Measurements from ENCODE around the gene EMC10. TPM values are rescaled to one million over a fixed set of nuclear protein-coding genes. Genes with fewer than 3 reads are reported as not detected.

The EMC10 gene
- total RNA-seq, 2 experiments from 2014 or later: 39.1 to 44.4 TPM

GRCh38 chr19:50498219-50499056 is 22.1 kb downstream of the EMC10 start:
- ChIA-PET CTCF (ENCODE audit: unreplicated experiment) (no interaction called here), POLR2A (no interaction called here)
- H3K9me3 ChIP-seq (ENCODE audit: low read length): no peaks in the 10 kb centered on the region
- no peak overlapping the region for H3K27ac ChIP-seq (ENCODE audit: low read depth, low read length, poor library complexity, severe bottlenecking)
- H3K4me1 ChIP-seq (ENCODE audit: insufficient read depth, low read length, poor library complexity, severe bottlenecking): peaks cover 11% of the 10 kb centered on the region
- H4K20me1 ChIP-seq (ENCODE audit: insufficient read depth, low read length): no peaks in the 10 kb centered on the region
- H3K79me2 ChIP-seq (ENCODE audit: insufficient read depth, low read depth, low read length): no peaks in the 10 kb centered on the region
- TF ChIP-seq CTCF (conservative IDR thresholded peaks at IDR 0.05; ENCODE audit: low read length) (no peak), EZH2phosphoT487 (IDR thresholded peaks at IDR 0.05; ENCODE audit: borderline replicate concordance, low read depth, low read length) (no peak)
- no peak overlapping the region for H3K4me3 ChIP-seq (ENCODE audit: low read depth, low read length, poor library complexity, severe bottlenecking)
- BruUV-seq (replicated peaks): no TSS peak
- H3K4me2 ChIP-seq (ENCODE audit: low read length): no peak overlapping the region
- intact Hi-C loops (cut with micrococcal nuclease; ENCODE audit: unreplicated experiment): no loop called here
- H3K36me3 ChIP-seq (ENCODE audit: insufficient read depth, low read length): no peaks in the 10 kb centered on the region
- no peaks in the 10 kb centered on the region for H3K9me2 ChIP-seq (ENCODE audit: insufficient read depth, low read length)
- no peak overlapping the region for H2AFZ ChIP-seq (ENCODE audit: low read length)
- DNase-seq (ENCODE audit: low spot score): no peak

GRCh38 chr19:50500060-50500752 is 23.9 kb downstream of the EMC10 start:
- Histone ChIP-seq H3K36me3 (ENCODE audit: insufficient read depth, low read length) (no peaks in the 10 kb centered on the region), H3K4me1 (ENCODE audit: insufficient read depth, low read length, poor library complexity, severe bottlenecking) (peaks cover 11% of the 10 kb centered on the region), H4K20me1 (ENCODE audit: insufficient read depth, low read length) (no peaks in the 10 kb centered on the region), H3K4me3 (ENCODE audit: low read depth, low read length, poor library complexity, severe bottlenecking) (no peak overlapping the region), H3K79me2 (ENCODE audit: insufficient read depth, low read depth, low read length) (no peaks in the 10 kb centered on the region), H3K9me3 (ENCODE audit: low read length) (no peaks in the 10 kb centered on the region), H2AFZ (ENCODE audit: low read length) (no peak overlapping the region), H3K27ac (ENCODE audit: low read depth, low read length, poor library complexity, severe bottlenecking) (no peak overlapping the region), H3K9me2 (ENCODE audit: insufficient read depth, low read length) (no peaks in the 10 kb centered on the region), H3K4me2 (ENCODE audit: low read length) (peak overlapping the region; percentile 19; the same call in 1 of the 2 replicates)
- TF ChIP-seq CTCF (conservative IDR thresholded peaks at IDR 0.05; ENCODE audit: low read length) (no peak), EZH2phosphoT487 (IDR thresholded peaks at IDR 0.05; ENCODE audit: borderline replicate concordance, low read depth, low read length) (no peak)
- intact Hi-C loops (cut with micrococcal nuclease; ENCODE audit: unreplicated experiment): no loop called here
- BruUV-seq (replicated peaks): no TSS peak
- CTCF ChIA-PET (ENCODE audit: unreplicated experiment): no interaction called here
- POLR2A ChIA-PET: no interaction called here
- DNase-seq (ENCODE audit: low spot score): no peak

GRCh38 chr19:50500753-50501151 is 24.4 kb downstream of the EMC10 start:
- BruUV-seq (replicated peaks): no TSS peak
- peaks cover 11% of the 10 kb centered on the region for H3K4me1 ChIP-seq (ENCODE audit: insufficient read depth, low read length, poor library complexity, severe bottlenecking)
- intact Hi-C loops (cut with micrococcal nuclease; ENCODE audit: unreplicated experiment): no loop called here
- H3K9me3 ChIP-seq (ENCODE audit: low read length): no peaks in the 10 kb centered on the region
- no peaks in the 10 kb centered on the region for H3K9me2 ChIP-seq (ENCODE audit: insufficient read depth, low read length)
- CTCF ChIA-PET (ENCODE audit: unreplicated experiment): no interaction called here
- POLR2A ChIA-PET: no interaction called here
- H4K20me1 ChIP-seq (ENCODE audit: insufficient read depth, low read length): no peaks in the 10 kb centered on the region
- no peak overlapping the region for H3K27ac ChIP-seq (ENCODE audit: low read depth, low read length, poor library complexity, severe bottlenecking)
- TF ChIP-seq EZH2phosphoT487 (IDR thresholded peaks at IDR 0.05; ENCODE audit: borderline replicate concordance, low read depth, low read length): no peak
- no peak for TF ChIP-seq CTCF (conservative IDR thresholded peaks at IDR 0.05; ENCODE audit: low read length)
- H3K36me3 ChIP-seq (ENCODE audit: insufficient read depth, low read length): no peaks in the 10 kb centered on the region
- no peaks in the 10 kb centered on the region for H3K79me2 ChIP-seq (ENCODE audit: insufficient read depth, low read depth, low read length)
- H3K4me2 ChIP-seq (ENCODE audit: low read length): no peak overlapping the region
- no peak overlapping the region for H3K4me3 ChIP-seq (ENCODE audit: low read depth, low read length, poor library complexity, severe bottlenecking)
- DNase-seq (ENCODE audit: low spot score): no peak
- no peak overlapping the region for H2AFZ ChIP-seq (ENCODE audit: low read length)
